WI38 (cell line): ENCODE results near the gene OLA1.

Experiments
- H3K4me3 ChIP-seq: 2 replicates; pipeline ENCODE4 v1.5.1; 2011; ENCODE audit warnings: low read depth, mild to moderate bottlenecking, control low read depth, low read length
- CTCF ChIP-seq: IDR thresholded peaks from 2 replicates; pipeline ENCODE4 v1.5.1; 2012; ENCODE audit warnings: low read depth, mild to moderate bottlenecking, control low read depth, low read length

The OLA1 gene

GRCh38 chr2:174083843-174084458 is 164.4 kb downstream of the OLA1 start:
- TF ChIP-seq CTCF, result no peak
- H3K4me3 ChIP-seq, result no peak overlapping the region

- TF ChIP-seq CTCF, result no peak
- H3K4me3 ChIP-seq, result no peak overlapping the region
Observed at GRCh38 chr2:174080672-174081121, 167.6 kb downstream of the OLA1 start.

- TF ChIP-seq CTCF, result no peak
- no peak overlapping the region for H3K4me3 ChIP-seq
Observed at GRCh38 chr2:174078275-174078674, 170.1 kb downstream of the OLA1 start.

- no peak overlapping the region for H3K4me3 ChIP-seq
- no peak for TF ChIP-seq CTCF
Observed at GRCh38 chr2:174076975-174077374, 171.4 kb downstream of the OLA1 start.

GRCh38 chr2:174076040-174076439 is 172.3 kb downstream of the OLA1 start:
- no peak for TF ChIP-seq CTCF
- no peak overlapping the region for H3K4me3 ChIP-seq

GRCh38 chr2:174074831-174075230 is 173.5 kb downstream of the OLA1 start:
- no peak for TF ChIP-seq CTCF
- no peak overlapping the region for H3K4me3 ChIP-seq

- TF ChIP-seq CTCF, result no peak
- H3K4me3 ChIP-seq, result no peak overlapping the region
Observed at GRCh38 chr2:174072857-174073256, 175.5 kb downstream of the OLA1 start.
